Measurements from ENCODE around the gene ARHGAP42. TPM values are rescaled to one million over a fixed set of nuclear protein-coding genes. Genes with fewer than 3 reads are reported as not detected.
A peak's percentile ranks its signal among the peaks of the same experiment; 100 is the strongest.

The ARHGAP42 gene
- total RNA-seq, 2 donors from 2014 or later = 5.6 to 13.8 TPM

DNA sequence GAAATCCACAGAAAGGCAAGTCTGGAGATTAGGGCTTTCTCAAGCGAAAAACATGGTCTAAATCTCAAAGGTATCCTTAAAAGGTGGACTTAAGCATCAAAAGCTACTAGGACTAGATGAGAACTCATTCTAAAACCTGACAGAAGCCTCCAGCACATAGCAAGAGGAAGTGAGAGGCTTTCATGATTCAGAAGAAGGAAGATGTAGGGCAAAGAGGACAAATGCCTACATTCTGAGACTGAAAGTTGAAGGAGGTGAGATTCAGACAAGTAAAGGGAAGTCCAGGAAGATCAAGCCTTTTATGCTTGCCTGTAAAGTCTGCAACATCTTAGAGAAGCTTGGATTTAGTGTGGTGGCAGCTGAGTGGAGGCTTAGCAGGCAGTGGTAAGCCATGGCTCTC is 343.6 kb downstream of the ARHGAP42 start:
- TF ChIP-seq CTCF (IDR thresholded peaks at IDR 0.05) = no peak
- DNase-seq (ENCODE audit: low spot score) = no peak
- H3K4me1 ChIP-seq (ENCODE audit: control insufficient read depth in 1 of 2, low read depth in 2 of 2) = peaks cover 5 to 27% of the 10 kb centered on the region in 2 donors
- no peak overlapping the region for H3K4me3 ChIP-seq
- no peaks in the 10 kb centered on the region for H3K27me3 ChIP-seq (replicated peaks; ENCODE audit: insufficient read depth)
- no peak overlapping the region for H3K27ac ChIP-seq
- H3K36me3 ChIP-seq = no peaks in the 10 kb centered on the region
- H3K9me3 ChIP-seq = no peaks in the 10 kb centered on the region
- no peak for ATAC-seq (ENCODE audit: insufficient number of reproducible peaks, low FRiP score, low read depth)

DNA sequence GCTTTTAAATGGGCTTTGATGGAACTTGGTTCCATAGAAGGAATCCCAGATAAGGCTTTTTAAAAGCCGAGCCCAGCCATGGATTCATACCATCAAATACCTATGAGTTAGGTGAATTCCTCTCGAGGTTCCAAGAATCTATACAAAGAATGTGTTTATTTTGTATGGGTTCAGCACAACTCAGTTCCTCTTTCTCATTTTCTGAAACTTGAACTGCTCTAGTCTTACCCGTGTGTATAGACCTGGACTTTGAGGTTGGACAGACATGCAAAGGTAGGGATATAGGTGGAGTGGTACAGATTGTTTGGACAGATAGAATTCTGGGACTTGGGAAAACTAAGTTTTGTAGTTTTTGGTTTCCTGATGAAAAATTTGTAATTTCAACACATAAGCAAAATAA is 344.6 kb downstream of the ARHGAP42 start:
- ATAC-seq (ENCODE audit: insufficient number of reproducible peaks, low FRiP score, low read depth) = no peak
- Histone ChIP-seq H3K27me3 (replicated peaks; ENCODE audit: insufficient read depth) (no peaks in the 10 kb centered on the region), H3K36me3 (no peaks in the 10 kb centered on the region), H3K4me3 (no peak overlapping the region), H3K27ac (no peak overlapping the region), H3K9me3 (no peaks in the 10 kb centered on the region), H3K4me1 (ENCODE audit: control insufficient read depth in 1 of 2, low read depth in 2 of 2) (peaks cover 8 to 33% of the 10 kb centered on the region in 2 donors)
- DNase-seq (ENCODE audit: low spot score) = no peak
- no peak for TF ChIP-seq CTCF (IDR thresholded peaks at IDR 0.05)

GRCh38 chr11:101032991-101033390 is 345.9 kb downstream of the ARHGAP42 start:
- no peaks in the 10 kb centered on the region for H3K36me3 ChIP-seq
- no peak overlapping the region for H3K4me3 ChIP-seq
- no peak for ATAC-seq (ENCODE audit: insufficient number of reproducible peaks, low FRiP score, low read depth)
- DNase-seq (ENCODE audit: low spot score) = no peak
- H3K4me1 ChIP-seq (ENCODE audit: control insufficient read depth in 1 of 2, low read depth in 2 of 2) = peaks cover 8 to 39% of the 10 kb centered on the region in 2 donors
- H3K27ac ChIP-seq = peak overlapping the region in 1 of 2 donors; percentile 55
- TF ChIP-seq CTCF (IDR thresholded peaks at IDR 0.05) = no peak
- no peaks in the 10 kb centered on the region for H3K9me3 ChIP-seq
- H3K27me3 ChIP-seq (replicated peaks; ENCODE audit: insufficient read depth) = no peaks in the 10 kb centered on the region

DNA sequence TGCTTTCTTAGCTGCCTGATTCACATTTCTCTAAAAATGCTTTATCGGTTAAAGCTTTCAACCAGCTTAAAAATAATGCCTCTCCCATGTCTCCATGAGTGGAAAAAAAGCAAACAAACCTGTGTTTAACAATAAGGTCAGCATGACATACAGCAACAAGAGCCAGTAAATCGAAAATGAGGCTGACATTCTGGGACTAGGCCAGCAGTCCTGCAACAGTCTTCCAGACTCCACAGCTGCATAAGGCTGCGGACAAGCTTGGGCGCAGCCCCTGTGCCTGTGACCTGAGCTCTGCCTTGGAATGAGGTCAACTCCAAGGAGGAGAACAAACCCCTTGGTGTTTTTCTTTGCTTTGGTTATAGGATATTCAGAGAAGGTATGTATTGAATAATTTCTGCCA is 347.0 kb downstream of the ARHGAP42 start:
- ATAC-seq (ENCODE audit: insufficient number of reproducible peaks, low FRiP score, low read depth) (peak; percentile 36), DNase-seq (ENCODE audit: low spot score) (no peak)
- Histone ChIP-seq H3K36me3 (no peaks in the 10 kb centered on the region), H3K9me3 (no peaks in the 10 kb centered on the region), H3K27ac (peak overlapping the region; percentile 50 to 55), H3K4me1 (ENCODE audit: control insufficient read depth in 1 of 2, low read depth in 2 of 2) (peaks cover 8 to 39% of the 10 kb centered on the region in 2 donors), H3K27me3 (replicated peaks; ENCODE audit: insufficient read depth) (no peaks in the 10 kb centered on the region), H3K4me3 (no peak overlapping the region)
- TF ChIP-seq CTCF (IDR thresholded peaks at IDR 0.05) = no peak

DNA sequence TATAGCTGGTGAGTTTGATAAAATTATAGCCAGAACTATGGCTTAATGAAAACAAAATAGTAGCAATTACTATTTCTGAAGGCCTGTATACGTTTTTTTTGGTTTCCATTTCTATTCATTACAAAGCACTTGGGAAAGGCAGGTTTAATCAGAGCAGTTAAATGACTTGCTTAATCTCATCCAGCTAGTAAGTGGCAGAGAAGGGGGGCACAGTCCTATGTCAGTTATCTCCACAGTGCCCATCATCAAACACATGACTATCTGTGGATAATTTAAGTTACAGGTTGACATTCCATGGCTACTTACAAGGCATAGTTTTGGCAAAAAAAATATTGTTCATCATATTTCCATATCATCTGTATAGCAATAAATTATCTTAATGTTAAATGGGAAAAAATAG is 348.8 kb downstream of the ARHGAP42 start:
- Histone ChIP-seq H3K4me3 (no peak overlapping the region), H3K4me1 (ENCODE audit: control insufficient read depth in 1 of 2, low read depth in 2 of 2) (peaks cover 8 to 39% of the 10 kb centered on the region in 2 donors), H3K36me3 (no peaks in the 10 kb centered on the region), H3K27me3 (replicated peaks; ENCODE audit: insufficient read depth) (no peaks in the 10 kb centered on the region), H3K9me3 (no peaks in the 10 kb centered on the region), H3K27ac (peak overlapping the region in 1 of 2 donors; percentile 6)
- no peak for DNase-seq (ENCODE audit: low spot score)
- no peak for ATAC-seq (ENCODE audit: insufficient number of reproducible peaks, low FRiP score, low read depth)
- TF ChIP-seq CTCF (IDR thresholded peaks at IDR 0.05) = no peak
